ENCODE data around the gene IL22RA2.

DNA sequence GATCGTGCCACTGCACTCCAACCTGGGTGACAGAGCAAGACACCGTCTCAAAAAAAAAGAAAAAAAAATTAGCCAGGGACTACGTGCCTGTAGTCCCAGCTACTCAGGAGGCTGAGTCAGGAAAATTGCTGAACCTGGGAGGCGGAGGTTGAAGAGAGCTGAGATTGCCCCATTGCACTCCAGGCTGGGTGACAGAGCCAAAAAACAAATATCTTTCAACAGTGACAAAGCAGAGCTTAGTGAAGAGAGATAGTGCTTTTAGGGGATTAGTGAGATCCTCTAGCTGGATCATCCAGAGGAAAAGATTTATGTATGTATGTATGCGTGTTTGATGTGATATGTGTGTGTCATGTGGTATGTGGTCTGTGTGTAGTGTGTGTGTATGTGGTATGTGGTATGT is 56.6 kb downstream of the IL22RA2 start:
- TF ChIP-seq, protein P1, sequence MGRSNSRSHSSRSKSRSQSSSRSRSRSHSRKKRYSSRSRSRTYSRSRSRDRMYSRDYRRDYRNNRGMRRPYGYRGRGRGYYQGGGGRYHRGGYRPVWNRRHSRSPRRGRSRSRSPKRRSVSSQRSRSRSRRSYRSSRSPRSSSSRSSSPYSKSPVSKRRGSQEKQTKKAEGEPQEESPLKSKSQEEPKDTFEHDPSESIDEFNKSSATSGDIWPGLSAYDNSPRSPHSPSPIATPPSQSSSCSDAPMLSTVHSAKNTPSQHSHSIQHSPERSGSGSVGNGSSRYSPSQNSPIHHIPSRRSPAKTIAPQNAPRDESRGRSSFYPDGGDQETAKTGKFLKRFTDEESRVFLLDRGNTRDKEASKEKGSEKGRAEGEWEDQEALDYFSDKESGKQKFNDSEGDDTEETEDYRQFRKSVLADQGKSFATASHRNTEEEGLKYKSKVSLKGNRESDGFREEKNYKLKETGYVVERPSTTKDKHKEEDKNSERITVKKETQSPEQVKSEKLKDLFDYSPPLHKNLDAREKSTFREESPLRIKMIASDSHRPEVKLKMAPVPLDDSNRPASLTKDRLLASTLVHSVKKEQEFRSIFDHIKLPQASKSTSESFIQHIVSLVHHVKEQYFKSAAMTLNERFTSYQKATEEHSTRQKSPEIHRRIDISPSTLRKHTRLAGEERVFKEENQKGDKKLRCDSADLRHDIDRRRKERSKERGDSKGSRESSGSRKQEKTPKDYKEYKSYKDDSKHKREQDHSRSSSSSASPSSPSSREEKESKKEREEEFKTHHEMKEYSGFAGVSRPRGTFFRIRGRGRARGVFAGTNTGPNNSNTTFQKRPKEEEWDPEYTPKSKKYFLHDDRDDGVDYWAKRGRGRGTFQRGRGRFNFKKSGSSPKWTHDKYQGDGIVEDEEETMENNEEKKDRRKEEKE (IDR thresholded peaks at IDR 0.05) = no peak
- no peak for TF ChIP-seq ZNF776 (CRISPR knock-in tag; IDR thresholded peaks at IDR 0.05)
- no peak for TF ChIP-seq ZNF878 (CRISPR knock-in tag; IDR thresholded peaks at IDR 0.05)
- no peak for TF ChIP-seq NPAS2 (CRISPR knock-in tag; IDR thresholded peaks at IDR 0.05; ENCODE audit: borderline replicate concordance)
- TF ChIP-seq, protein P2, sequence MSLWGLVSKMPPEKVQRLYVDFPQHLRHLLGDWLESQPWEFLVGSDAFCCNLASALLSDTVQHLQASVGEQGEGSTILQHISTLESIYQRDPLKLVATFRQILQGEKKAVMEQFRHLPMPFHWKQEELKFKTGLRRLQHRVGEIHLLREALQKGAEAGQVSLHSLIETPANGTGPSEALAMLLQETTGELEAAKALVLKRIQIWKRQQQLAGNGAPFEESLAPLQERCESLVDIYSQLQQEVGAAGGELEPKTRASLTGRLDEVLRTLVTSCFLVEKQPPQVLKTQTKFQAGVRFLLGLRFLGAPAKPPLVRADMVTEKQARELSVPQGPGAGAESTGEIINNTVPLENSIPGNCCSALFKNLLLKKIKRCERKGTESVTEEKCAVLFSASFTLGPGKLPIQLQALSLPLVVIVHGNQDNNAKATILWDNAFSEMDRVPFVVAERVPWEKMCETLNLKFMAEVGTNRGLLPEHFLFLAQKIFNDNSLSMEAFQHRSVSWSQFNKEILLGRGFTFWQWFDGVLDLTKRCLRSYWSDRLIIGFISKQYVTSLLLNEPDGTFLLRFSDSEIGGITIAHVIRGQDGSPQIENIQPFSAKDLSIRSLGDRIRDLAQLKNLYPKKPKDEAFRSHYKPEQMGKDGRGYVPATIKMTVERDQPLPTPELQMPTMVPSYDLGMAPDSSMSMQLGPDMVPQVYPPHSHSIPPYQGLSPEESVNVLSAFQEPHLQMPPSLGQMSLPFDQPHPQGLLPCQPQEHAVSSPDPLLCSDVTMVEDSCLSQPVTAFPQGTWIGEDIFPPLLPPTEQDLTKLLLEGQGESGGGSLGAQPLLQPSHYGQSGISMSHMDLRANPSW (CRISPR knock-in tag; IDR thresholded peaks at IDR 0.05; ENCODE audit: borderline replicate concordance) = no peak
- TF ChIP-seq, protein P3, sequence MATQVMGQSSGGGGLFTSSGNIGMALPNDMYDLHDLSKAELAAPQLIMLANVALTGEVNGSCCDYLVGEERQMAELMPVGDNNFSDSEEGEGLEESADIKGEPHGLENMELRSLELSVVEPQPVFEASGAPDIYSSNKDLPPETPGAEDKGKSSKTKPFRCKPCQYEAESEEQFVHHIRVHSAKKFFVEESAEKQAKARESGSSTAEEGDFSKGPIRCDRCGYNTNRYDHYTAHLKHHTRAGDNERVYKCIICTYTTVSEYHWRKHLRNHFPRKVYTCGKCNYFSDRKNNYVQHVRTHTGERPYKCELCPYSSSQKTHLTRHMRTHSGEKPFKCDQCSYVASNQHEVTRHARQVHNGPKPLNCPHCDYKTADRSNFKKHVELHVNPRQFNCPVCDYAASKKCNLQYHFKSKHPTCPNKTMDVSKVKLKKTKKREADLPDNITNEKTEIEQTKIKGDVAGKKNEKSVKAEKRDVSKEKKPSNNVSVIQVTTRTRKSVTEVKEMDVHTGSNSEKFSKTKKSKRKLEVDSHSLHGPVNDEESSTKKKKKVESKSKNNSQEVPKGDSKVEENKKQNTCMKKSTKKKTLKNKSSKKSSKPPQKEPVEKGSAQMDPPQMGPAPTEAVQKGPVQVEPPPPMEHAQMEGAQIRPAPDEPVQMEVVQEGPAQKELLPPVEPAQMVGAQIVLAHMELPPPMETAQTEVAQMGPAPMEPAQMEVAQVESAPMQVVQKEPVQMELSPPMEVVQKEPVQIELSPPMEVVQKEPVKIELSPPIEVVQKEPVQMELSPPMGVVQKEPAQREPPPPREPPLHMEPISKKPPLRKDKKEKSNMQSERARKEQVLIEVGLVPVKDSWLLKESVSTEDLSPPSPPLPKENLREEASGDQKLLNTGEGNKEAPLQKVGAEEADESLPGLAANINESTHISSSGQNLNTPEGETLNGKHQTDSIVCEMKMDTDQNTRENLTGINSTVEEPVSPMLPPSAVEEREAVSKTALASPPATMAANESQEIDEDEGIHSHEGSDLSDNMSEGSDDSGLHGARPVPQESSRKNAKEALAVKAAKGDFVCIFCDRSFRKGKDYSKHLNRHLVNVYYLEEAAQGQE (IDR thresholded peaks at IDR 0.05; ENCODE audit: borderline replicate concordance in 1 of 2, low read depth in 1 of 2, low read length in 2 of 2) = no peak

All from HepG2 (cell line).